Neuron (in vitro differentiated cells): ENCODE data around the gene CACHD1.
A peak's percentile ranks its signal among the peaks of the same experiment; 100 is the strongest.

Source experiments
- H2AFZ ChIP-seq: one replicate; pipeline ENCODE4 v1.6.1; 2013; ENCODE audit warnings: low read depth, mild to moderate bottlenecking, inconsistent platforms, low read length, moderate library complexity
- H3K27me3 ChIP-seq: one replicate; pipeline ENCODE4 v1.6.1; 2013; ENCODE audit warnings: low read length; ENCODE audit not compliant: insufficient read depth
- H3K36me3 ChIP-seq: one replicate; pipeline ENCODE4 v1.6.1; 2013; ENCODE audit warnings: low read length; ENCODE audit not compliant: insufficient read depth
- H3K4me1 ChIP-seq: one replicate; pipeline ENCODE4 v1.6.1; 2013; ENCODE audit warnings: low read length; ENCODE audit not compliant: insufficient read depth
- H3K4me3 ChIP-seq: 2 replicates; pipeline ENCODE4 v1.5.1; 2013; ENCODE audit warnings: mild to moderate bottlenecking, low read length, moderate library complexity
- H3K9me3 ChIP-seq: one replicate; pipeline ENCODE4 v1.6.1; 2013; ENCODE audit warnings: low read length

The CACHD1 gene

DNA sequence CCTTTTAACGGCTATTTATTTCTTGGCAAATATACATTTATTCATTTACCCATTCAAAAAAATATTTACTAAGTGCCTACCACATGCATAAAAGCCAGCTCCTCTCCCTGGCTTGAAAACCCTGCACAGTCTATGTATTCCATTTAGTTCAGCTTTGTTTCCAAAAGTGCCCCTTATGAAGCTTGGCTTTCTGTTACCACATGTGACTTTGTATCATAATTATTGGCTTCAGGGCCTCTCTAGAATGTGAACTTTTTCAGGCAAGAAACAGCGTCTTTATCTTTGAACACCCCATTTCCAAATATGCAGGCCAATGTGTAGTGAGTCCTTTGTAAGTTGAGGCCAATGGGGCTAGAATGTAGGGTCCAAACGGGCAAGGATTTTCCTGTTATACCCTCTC is 69.4 kb downstream of the CACHD1 start:
- Histone ChIP-seq H3K36me3 (no peaks in the 10 kb centered on the region), H2AFZ (no peak overlapping the region), H3K4me1 (peaks cover 64% of the 10 kb centered on the region), H3K4me3 (no peak overlapping the region), H3K9me3 (no peaks in the 10 kb centered on the region), H3K27me3 (no peaks in the 10 kb centered on the region)

DNA sequence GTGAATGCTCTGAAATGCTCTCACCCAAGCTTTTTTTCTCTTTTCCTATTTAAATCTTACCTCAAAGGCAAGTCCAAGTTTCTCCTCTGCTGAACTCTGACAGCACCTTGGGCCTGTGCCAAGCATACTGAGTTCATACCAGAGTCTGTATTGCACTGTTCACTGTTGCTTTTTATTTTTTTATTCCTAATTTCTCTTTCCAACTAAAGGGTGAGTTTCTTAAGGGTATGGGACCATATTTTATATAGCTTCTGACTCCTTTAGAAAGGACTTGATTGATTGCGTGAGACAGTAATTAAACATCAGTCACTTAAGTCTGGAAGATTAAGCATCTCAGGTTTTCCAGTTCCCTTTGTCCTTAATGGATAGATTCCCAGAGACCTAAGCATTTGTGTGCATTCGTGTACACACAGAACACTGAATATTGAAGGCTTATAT is 69.9 kb downstream of the CACHD1 start:
- H2AFZ ChIP-seq, result no peak overlapping the region
- no peak overlapping the region for H3K4me3 ChIP-seq
- H3K4me1 ChIP-seq, result peaks cover 69% of the 10 kb centered on the region
- no peaks in the 10 kb centered on the region for H3K27me3 ChIP-seq
- H3K9me3 ChIP-seq, result no peaks in the 10 kb centered on the region
- no peaks in the 10 kb centered on the region for H3K36me3 ChIP-seq

GRCh38 chr1:64540265-64540791 is 70.4 kb downstream of the CACHD1 start:
- H3K4me1 ChIP-seq, result peaks cover 74% of the 10 kb centered on the region

DNA sequence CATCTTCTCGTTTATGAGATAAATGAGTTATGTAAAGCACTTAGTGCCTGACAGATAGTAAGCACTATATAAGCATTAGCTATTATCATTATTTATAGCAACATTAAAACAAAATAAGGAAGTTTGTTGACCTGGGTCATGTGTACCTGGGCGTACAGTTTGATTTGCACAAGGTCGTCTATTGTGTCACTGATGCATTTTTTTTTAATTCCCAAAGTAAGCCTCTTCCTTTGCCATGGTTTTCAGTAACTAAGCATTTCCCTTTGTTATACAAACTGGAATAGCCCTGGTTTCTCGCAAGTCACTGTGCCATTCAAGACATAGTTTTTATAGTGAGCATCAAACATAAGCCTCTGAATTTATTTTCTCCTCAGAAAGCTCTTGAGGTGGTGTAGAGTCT is 72.2 kb downstream of the CACHD1 start:
- Histone ChIP-seq H3K27me3 (no peaks in the 10 kb centered on the region), H3K9me3 (no peaks in the 10 kb centered on the region), H3K4me3 (no peak overlapping the region), H3K36me3 (no peaks in the 10 kb centered on the region), H3K4me1 (peaks cover 78% of the 10 kb centered on the region), H2AFZ (no peak overlapping the region)

More at GRCh38 chr1:64540265-64540791, 70.4 kb downstream of the CACHD1 start:
- Histone ChIP-seq H3K9me3 (no peaks in the 10 kb centered on the region), H3K4me3 (peak overlapping the region; percentile 4), H3K36me3 (no peaks in the 10 kb centered on the region), H3K27me3 (no peaks in the 10 kb centered on the region), H2AFZ (peak overlapping the region; percentile 42)

GRCh38 chr1:64543831-64544230 is 73.9 kb downstream of the CACHD1 start:
- Histone ChIP-seq H3K36me3 (no peaks in the 10 kb centered on the region), H2AFZ (no peak overlapping the region), H3K4me1 (peaks cover 61% of the 10 kb centered on the region), H3K27me3 (no peaks in the 10 kb centered on the region), H3K4me3 (no peak overlapping the region), H3K9me3 (no peaks in the 10 kb centered on the region)

- no peaks in the 10 kb centered on the region for H3K36me3 ChIP-seq
- no peaks in the 10 kb centered on the region for H3K9me3 ChIP-seq
- H3K4me1 ChIP-seq, result peaks cover 47% of the 10 kb centered on the region
- H3K27me3 ChIP-seq, result no peaks in the 10 kb centered on the region
- no peak overlapping the region for H2AFZ ChIP-seq
- no peak overlapping the region for H3K4me3 ChIP-seq
These were observed 75.4 kb downstream of the CACHD1 start for GRCh38 chr1:64545118-64545843.

DNA sequence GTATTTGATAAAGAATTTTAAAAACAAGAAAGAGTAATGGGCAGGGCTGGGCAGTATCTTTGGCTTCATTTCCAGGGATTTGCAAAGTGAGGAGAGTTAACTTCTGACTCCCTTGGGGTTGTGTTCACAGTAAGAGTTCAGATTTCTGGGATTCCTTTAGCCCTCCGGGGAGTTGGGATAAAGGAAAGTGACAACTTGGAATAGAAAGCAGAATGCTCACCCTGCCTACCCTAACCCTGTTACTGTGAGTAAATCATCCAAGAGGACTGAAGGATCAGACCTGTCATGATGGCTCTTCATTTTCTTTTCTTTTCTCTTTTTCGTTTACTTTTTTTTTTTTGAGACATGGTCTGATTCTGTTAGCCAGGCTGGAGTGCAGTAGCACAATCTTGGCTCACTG is 76.1 kb downstream of the CACHD1 start:
- Histone ChIP-seq H3K27me3 (no peaks in the 10 kb centered on the region), H2AFZ (no peak overlapping the region), H3K4me1 (peaks cover 46% of the 10 kb centered on the region), H3K4me3 (no peak overlapping the region), H3K36me3 (peaks cover 2% of the 10 kb centered on the region), H3K9me3 (no peaks in the 10 kb centered on the region)

GRCh38 chr1:64549464-64550239 is 79.7 kb downstream of the CACHD1 start:
- peaks cover 28% of the 10 kb centered on the region for H3K4me1 ChIP-seq
- no peaks in the 10 kb centered on the region for H3K27me3 ChIP-seq
- H3K36me3 ChIP-seq, result peaks cover 28% of the 10 kb centered on the region
- no peak overlapping the region for H2AFZ ChIP-seq
- no peaks in the 10 kb centered on the region for H3K9me3 ChIP-seq
- no peak overlapping the region for H3K4me3 ChIP-seq

GRCh38 chr1:64550510-64550909 is 80.6 kb downstream of the CACHD1 start:
- Histone ChIP-seq H3K4me3 (no peak overlapping the region), H3K36me3 (peaks cover 31% of the 10 kb centered on the region), H3K4me1 (peaks cover 19% of the 10 kb centered on the region), H2AFZ (no peak overlapping the region), H3K9me3 (no peaks in the 10 kb centered on the region), H3K27me3 (no peaks in the 10 kb centered on the region)

DNA sequence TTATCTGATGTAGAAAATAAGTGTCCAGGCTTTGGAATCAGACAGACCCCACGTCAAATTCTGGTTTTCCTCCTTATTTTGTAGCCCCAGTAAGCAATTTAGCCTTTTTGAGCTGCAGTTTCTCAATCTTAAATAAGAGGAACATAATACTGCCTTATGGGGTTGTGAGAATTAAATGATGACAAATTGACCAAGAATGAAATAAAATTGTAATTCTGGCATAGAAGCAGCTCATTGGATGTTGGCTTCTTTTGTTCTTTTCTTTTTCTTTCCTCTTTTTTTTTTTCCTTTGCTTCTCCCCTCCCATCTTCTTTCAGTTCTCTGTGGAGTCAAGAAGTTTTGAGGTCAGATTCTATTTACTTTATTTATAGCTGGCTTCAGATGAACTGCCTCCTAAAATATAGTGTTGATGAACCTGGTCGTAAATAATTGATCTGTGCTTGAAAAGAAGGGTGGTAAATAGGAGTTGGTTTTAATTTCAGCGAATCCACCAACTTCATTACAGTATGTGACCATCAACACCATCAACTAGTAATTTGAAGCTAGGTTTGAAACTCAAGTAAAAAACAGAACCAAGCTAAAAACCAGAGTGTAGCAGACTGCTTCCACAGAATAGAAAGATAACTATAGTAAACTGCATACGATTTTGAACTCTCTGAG is 81.1 kb downstream of the CACHD1 start:
- Histone ChIP-seq H3K9me3 (no peaks in the 10 kb centered on the region), H3K4me3 (no peak overlapping the region), H3K36me3 (peaks cover 31% of the 10 kb centered on the region), H3K27me3 (no peaks in the 10 kb centered on the region), H3K4me1 (peaks cover 14% of the 10 kb centered on the region), H2AFZ (no peak overlapping the region)

DNA sequence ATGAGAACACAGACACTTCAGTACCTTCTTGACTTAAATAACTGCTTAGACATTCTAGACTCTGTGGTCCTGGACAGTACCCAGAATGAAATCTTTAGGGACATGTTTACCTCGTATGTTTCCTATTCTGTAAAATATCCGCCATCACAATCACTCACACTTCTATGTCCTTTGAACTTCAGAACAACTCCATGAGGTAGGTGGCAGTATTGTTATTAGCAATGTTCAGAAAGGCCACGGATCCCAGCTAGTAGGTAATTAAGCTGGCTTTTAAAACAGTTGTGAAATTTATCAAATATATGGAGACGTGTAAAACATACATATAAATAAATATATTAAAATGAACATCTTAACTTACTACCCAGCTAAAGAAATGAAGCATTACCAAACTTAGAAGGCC is 83.4 kb downstream of the CACHD1 start:
- Histone ChIP-seq H3K36me3 (peaks cover 40% of the 10 kb centered on the region), H3K4me3 (no peak overlapping the region), H3K4me1 (peaks cover 9% of the 10 kb centered on the region), H2AFZ (no peak overlapping the region), H3K27me3 (no peaks in the 10 kb centered on the region), H3K9me3 (peaks cover 4% of the 10 kb centered on the region)

GRCh38 chr1:64555947-64556346 is 86.0 kb downstream of the CACHD1 start:
- Histone ChIP-seq H3K4me1 (peaks cover 3% of the 10 kb centered on the region), H2AFZ (no peak overlapping the region), H3K4me3 (no peak overlapping the region), H3K36me3 (peaks cover 51% of the 10 kb centered on the region), H3K9me3 (peaks cover 9% of the 10 kb centered on the region), H3K27me3 (no peaks in the 10 kb centered on the region)

DNA sequence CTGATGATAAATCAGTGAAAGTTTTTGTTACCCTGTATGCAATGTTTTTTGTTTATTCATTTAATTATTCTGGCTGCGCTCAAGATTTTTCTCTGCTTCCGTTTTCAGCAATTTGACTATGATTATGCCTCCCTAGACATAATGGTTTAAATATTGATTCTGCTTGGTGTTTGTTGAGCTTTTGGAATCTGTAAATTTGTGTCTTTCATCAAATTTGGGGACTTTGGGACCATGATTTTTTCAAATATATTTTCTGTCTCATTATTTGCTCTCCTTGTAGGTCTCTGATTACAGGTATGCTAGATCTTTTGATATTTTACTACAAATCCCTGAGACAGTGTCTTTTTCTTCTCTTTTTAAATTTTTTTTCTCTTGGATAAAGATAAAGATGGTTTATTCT is 92.1 kb downstream of the CACHD1 start:
- Histone ChIP-seq H3K4me1 (peaks cover 7% of the 10 kb centered on the region), H3K9me3 (peaks cover 9% of the 10 kb centered on the region), H3K4me3 (no peak overlapping the region), H3K36me3 (peaks cover 19% of the 10 kb centered on the region), H2AFZ (no peak overlapping the region), H3K27me3 (no peaks in the 10 kb centered on the region)
